ENCODE measurements around the gene RPUSD4.

DNA sequence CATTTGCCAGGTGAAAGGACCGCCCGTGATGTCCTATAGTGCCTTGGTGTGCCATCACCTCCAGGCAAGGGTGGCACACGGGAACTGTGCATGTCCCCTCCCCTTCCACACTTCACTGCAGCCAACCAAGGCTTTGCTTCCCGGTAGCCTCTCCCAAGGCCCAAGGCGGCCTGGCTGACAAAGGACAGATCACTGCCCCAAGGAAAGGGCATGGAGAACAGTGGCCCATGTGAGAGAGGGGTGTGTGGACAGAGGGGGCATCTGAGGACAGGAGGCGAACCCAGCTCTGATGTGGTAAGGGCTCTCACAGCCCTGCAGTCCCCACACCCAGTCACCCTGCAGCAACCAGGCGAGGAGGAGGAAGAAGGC, 50.4 kb downstream of the RPUSD4 start:
- no peak for TF ChIP-seq RAD21 (IDR thresholded peaks at IDR 0.05; ENCODE audit: low read length)
- TF ChIP-seq EZH2phosphoT487 (IDR thresholded peaks at IDR 0.05; ENCODE audit: borderline replicate concordance, low read depth), result no peak
- TF ChIP-seq, protein P1, sequence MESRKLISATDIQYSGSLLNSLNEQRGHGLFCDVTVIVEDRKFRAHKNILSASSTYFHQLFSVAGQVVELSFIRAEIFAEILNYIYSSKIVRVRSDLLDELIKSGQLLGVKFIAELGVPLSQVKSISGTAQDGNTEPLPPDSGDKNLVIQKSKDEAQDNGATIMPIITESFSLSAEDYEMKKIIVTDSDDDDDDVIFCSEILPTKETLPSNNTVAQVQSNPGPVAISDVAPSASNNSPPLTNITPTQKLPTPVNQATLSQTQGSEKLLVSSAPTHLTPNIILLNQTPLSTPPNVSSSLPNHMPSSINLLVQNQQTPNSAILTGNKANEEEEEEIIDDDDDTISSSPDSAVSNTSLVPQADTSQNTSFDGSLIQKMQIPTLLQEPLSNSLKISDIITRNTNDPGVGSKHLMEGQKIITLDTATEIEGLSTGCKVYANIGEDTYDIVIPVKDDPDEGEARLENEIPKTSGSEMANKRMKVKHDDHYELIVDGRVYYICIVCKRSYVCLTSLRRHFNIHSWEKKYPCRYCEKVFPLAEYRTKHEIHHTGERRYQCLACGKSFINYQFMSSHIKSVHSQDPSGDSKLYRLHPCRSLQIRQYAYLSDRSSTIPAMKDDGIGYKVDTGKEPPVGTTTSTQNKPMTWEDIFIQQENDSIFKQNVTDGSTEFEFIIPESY (IDR thresholded peaks at IDR 0.05; ENCODE audit: borderline replicate concordance, low read depth), result no peak
- no peak for TF ChIP-seq POLR2AphosphoS5 (IDR thresholded peaks at IDR 0.05; ENCODE audit: low read depth, low read length)
- TF ChIP-seq, protein P2, sequence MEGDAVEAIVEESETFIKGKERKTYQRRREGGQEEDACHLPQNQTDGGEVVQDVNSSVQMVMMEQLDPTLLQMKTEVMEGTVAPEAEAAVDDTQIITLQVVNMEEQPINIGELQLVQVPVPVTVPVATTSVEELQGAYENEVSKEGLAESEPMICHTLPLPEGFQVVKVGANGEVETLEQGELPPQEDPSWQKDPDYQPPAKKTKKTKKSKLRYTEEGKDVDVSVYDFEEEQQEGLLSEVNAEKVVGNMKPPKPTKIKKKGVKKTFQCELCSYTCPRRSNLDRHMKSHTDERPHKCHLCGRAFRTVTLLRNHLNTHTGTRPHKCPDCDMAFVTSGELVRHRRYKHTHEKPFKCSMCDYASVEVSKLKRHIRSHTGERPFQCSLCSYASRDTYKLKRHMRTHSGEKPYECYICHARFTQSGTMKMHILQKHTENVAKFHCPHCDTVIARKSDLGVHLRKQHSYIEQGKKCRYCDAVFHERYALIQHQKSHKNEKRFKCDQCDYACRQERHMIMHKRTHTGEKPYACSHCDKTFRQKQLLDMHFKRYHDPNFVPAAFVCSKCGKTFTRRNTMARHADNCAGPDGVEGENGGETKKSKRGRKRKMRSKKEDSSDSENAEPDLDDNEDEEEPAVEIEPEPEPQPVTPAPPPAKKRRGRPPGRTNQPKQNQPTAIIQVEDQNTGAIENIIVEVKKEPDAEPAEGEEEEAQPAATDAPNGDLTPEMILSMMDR (IDR thresholded peaks at IDR 0.05), result no peak
- TF ChIP-seq FOXJ3 (CRISPR knock-in tag; IDR thresholded peaks at IDR 0.05), result no peak
- TF ChIP-seq, protein P3, sequence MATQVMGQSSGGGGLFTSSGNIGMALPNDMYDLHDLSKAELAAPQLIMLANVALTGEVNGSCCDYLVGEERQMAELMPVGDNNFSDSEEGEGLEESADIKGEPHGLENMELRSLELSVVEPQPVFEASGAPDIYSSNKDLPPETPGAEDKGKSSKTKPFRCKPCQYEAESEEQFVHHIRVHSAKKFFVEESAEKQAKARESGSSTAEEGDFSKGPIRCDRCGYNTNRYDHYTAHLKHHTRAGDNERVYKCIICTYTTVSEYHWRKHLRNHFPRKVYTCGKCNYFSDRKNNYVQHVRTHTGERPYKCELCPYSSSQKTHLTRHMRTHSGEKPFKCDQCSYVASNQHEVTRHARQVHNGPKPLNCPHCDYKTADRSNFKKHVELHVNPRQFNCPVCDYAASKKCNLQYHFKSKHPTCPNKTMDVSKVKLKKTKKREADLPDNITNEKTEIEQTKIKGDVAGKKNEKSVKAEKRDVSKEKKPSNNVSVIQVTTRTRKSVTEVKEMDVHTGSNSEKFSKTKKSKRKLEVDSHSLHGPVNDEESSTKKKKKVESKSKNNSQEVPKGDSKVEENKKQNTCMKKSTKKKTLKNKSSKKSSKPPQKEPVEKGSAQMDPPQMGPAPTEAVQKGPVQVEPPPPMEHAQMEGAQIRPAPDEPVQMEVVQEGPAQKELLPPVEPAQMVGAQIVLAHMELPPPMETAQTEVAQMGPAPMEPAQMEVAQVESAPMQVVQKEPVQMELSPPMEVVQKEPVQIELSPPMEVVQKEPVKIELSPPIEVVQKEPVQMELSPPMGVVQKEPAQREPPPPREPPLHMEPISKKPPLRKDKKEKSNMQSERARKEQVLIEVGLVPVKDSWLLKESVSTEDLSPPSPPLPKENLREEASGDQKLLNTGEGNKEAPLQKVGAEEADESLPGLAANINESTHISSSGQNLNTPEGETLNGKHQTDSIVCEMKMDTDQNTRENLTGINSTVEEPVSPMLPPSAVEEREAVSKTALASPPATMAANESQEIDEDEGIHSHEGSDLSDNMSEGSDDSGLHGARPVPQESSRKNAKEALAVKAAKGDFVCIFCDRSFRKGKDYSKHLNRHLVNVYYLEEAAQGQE (IDR thresholded peaks at IDR 0.05; ENCODE audit: low read depth, low read length), result no peak
- no peak for TF ChIP-seq CHD2 (IDR thresholded peaks at IDR 0.05; ENCODE audit: low read length, partially characterized antibody)
- TF ChIP-seq FOXM1 (IDR thresholded peaks at IDR 0.05; ENCODE audit: low read depth), result no peak
- TF ChIP-seq GABPA (IDR thresholded peaks at IDR 0.05; ENCODE audit: low read depth), result no peak

All from SK-N-SH (cell line).